Ovary (tissue), 9 donors: ENCODE measurements around the gene NSMCE1. TPM values are rescaled to one million over a fixed set of nuclear protein-coding genes. Genes with fewer than 3 reads are reported as not detected.

Experiments
- DNase-seq, 5 donors: peaks; one replicate each; pipeline ENCODE4 v3.0.0-alpha.2; 2019 to 2020
- H3K27ac ChIP-seq, 2 donors: fragments of 200-600 bp; one replicate each; pipeline versions ENCODE4 v1.5.1 to v1.8.0; 2019 to 2022
- H3K27me3 ChIP-seq: fragments of 200-600 bp; one replicate; pipeline ENCODE4 v1.8.0; 2022
- H3K36me3 ChIP-seq: fragments of 200-600 bp; sonication (generic); one replicate; pipeline ENCODE4 v1.5.1; 2019
- H3K4me1 ChIP-seq: one replicate; pipeline ENCODE4 v1.8.1; 2013; ENCODE audit warnings: mild to moderate bottlenecking, moderate library complexity; ENCODE audit not compliant: insufficient read depth
- H3K4me3 ChIP-seq: fragments of 200-600 bp; sonication (generic); one replicate; pipeline ENCODE4 v1.5.1; 2017
- H3K9me3 ChIP-seq, 2 donors: fragments of 200-600 bp in 1 of 2; sonication (generic) in 1 of 2; one replicate each; pipeline versions ENCODE4 v1.5.1 to v1.8.1; 2013 to 2019; ENCODE audit warnings: mild to moderate bottlenecking in 1 of 2, moderate library complexity in 1 of 2
- EP300 ChIP-seq: sonication (generic); formaldehyde crosslinking; IDR thresholded peaks from one replicate; pipeline ENCODE4 v1.6.1; 2017; ENCODE audit warnings: antibody characterized with exemption
- POLR2A ChIP-seq: fragments of 450-650 bp; IDR thresholded peaks from one replicate; pipeline ENCODE4 v1.6.1; 2017; ENCODE audit warnings: antibody characterized with exemption, mild to moderate bottlenecking, moderate library complexity
- WGBS, 3 donors: extraction: QIAGEN DNeasy Blood & Tissue Kit in 1 of 3; methylation state at CpG; one replicate each; pipeline versions ENCODE4 v1.1.5 to v1.1.7; 2013 to 2017; 5-methylcytosine and 5-hydroxymethylcytosine counted together
- intact Hi-C, 4 donors: fragments of 100-400 bp; cut with DNase I; formaldehyde crosslinking; loops; one replicate each; pipeline versions ENCODE4 v1.11.0 to v1.15.1; 2022 to 2023
- polyA plus RNA-seq, 2 donors: library from polyadenylated mRNA; stranded (reverse); fragments of 200-250 nt in 1 of 2; fragments of 350-450 nt in 1 of 2; fragmentation: Illumina TruSeq in 1 of 2; extraction: RNeasy Lipid Tissue Mini Kit (QIAGEN cat#74804) in 1 of 2; gene quantifications; one replicate each; pipeline ENCODE4 v1.2.3, GENCODE V29; 2013 to 2014
- total RNA-seq, 7 donors: library from RNA; depleted of rRNA in 2 of 7; stranded (reverse); fragments of >200 nt in 2 of 7; fragmentation: NEBNext Ultra II Directional in 3 of 7; extraction: Animal tissue kit (Norgen Biotek cat#: 25700) in 3 of 7; gene quantifications; one replicate each; pipeline versions ENCODE4 v1.1.0 to v1.2.4, GENCODE V29; 2016 to 2023
- TF ChIP-seq, protein P1 (sequence below), 3 donors: fragments of 450-650 bp in 2 of 3; fragments of 200-600 bp in 1 of 3; IDR thresholded peaks; one replicate each; pipeline versions ENCODE4 v1.5.1 to v1.8.0; 2016 to 2022; ENCODE audit warnings: antibody characterized with exemption in 3 of 3, mild to moderate bottlenecking in 1 of 3
- donor health status: DM: no; HTN: no; CAD: no; lungs with moderate emphysema.
- donor health status: DM: no; HTN: no; CAD: no.
- donor health status: Bipolar disorder and iron deficiency.
- donor health status: DM: yes; HTN: yes; CAD: no.
- donor health status: DM: no; HTN: no; CAD: no.
- donor health status: DM: yes; HTN: yes; CAD: no.

NSMCE1 gene
- total and polyA plus RNA-seq, 9 donors, result 19.8 to 68.4 (median 51.2) TPM

DNA sequence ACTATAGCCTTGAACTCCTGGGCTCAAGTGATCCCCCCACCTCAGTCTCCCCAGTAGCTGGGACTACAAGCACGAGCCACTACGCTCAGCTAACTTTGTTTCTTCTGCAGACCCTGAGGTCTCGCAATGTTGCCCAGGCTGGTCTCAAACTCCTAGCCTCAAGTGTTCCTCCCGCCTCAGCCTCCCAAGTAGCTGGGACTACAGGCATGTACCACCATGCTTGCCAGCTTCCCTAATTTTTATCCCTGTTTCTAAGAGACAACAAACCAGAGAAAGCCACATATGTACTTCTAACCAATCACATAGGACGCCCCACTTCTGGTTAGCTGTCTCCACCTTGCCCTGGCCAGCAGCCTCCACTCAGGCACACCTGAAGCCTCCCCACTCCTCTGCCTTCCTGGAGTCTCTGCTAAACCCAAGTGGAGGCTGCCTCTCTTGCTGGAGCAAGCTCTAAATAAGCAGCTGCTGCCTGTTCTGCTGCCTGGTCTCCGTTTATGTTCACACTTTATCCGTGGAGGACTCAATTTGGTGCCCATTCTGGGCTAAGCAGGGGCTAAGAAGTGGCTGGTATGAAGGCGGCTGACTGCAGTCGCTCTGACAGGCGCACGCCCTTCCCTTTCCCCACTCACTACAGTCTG, 24.7 kb downstream of the NSMCE1 start:
- Histone ChIP-seq H3K4me1 (peaks cover 30% of the 10 kb centered on the region), H3K36me3 (no peaks in the 10 kb centered on the region), H3K27me3 (no peaks in the 10 kb centered on the region), H3K9me3 (no peaks in the 10 kb centered on the region), H3K4me3 (no peak overlapping the region), H3K27ac (peak overlapping the region in 1 of 2 donors; percentile 10)
- intact Hi-C loops, result no loop called here
- TF ChIP-seq, protein P1, sequence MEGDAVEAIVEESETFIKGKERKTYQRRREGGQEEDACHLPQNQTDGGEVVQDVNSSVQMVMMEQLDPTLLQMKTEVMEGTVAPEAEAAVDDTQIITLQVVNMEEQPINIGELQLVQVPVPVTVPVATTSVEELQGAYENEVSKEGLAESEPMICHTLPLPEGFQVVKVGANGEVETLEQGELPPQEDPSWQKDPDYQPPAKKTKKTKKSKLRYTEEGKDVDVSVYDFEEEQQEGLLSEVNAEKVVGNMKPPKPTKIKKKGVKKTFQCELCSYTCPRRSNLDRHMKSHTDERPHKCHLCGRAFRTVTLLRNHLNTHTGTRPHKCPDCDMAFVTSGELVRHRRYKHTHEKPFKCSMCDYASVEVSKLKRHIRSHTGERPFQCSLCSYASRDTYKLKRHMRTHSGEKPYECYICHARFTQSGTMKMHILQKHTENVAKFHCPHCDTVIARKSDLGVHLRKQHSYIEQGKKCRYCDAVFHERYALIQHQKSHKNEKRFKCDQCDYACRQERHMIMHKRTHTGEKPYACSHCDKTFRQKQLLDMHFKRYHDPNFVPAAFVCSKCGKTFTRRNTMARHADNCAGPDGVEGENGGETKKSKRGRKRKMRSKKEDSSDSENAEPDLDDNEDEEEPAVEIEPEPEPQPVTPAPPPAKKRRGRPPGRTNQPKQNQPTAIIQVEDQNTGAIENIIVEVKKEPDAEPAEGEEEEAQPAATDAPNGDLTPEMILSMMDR (IDR thresholded peaks at IDR 0.05), result no peak
- TF ChIP-seq EP300, result no peak
- no peak for TF ChIP-seq POLR2A
- WGBS, 3 donors, result 85 to 91% (median 87%) methylated on average over 11 of the region's 11 CpGs
- DNase-seq, result peak in 1 of 5 donors; percentile 10

DNA sequence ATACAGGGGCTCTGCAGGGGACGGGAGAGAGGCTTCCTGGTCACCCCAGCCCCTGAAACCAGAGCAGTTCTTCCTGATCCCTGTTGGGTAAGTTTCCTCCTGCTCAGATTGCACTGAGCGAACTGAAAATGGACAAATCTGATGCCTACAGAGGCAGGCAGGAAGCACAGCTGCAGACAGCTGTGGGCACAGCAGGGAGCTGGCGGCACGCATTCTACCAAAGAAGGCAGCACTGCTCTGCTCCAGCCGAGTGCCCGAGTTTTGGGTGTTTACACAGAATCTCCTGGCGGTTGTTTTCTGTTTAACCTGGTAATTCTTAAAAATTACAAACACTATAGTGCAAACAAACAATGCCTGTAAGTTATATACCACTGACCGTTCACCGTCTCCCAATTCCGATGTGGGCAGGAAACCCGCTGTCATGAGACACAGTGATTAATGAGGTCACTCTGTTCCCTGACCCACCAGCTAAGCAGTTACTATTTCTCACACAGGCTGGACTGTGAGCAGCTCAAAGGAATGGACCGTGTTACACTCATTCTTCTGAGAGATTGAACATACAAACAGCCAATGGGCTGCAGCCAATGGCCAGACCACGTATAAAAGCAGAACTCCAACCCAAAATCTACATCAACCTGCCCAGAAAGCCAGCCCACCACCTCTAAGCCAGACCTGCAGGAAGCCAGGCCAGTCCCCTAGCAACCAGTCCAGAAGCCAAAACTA, 25.5 kb downstream of the NSMCE1 start:
- intact Hi-C loops, result no loop called here
- TF ChIP-seq, protein P1 (IDR thresholded peaks at IDR 0.05), result no peak
- TF ChIP-seq POLR2A, result no peak
- no peak for TF ChIP-seq EP300
- Histone ChIP-seq H3K9me3 (no peaks in the 10 kb centered on the region), H3K27ac (peak overlapping the region in 1 of 2 donors; percentile 10), H3K4me1 (peaks cover 33% of the 10 kb centered on the region), H3K27me3 (no peaks in the 10 kb centered on the region), H3K4me3 (no peak overlapping the region), H3K36me3 (no peaks in the 10 kb centered on the region)
- WGBS, 3 donors, result 3 to 7% (median 4%) methylated on average over 13 of the region's 13 CpGs
- DNase-seq, result peak in 2 of 5 donors; percentile 25 to 62

DNA sequence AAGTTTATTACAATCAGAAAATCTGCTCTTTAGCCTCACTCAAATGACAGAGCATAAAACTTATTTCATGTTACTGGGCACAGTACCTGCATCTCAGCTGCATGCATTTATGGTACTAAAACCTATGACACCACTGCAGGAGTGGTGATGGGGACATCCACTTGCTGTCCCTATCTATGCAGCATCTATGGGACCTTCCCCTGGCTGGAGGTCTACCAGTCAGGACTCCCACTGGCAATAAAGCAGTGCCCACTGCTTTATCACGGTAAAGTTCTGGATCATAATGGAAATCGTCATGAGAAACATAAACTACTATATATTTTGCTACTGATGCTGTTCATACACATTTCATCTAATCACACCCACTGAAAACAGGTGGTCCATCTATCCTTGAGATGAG, 26.2 kb downstream of the NSMCE1 start:
- Histone ChIP-seq H3K4me1 (peaks cover 34% of the 10 kb centered on the region), H3K27me3 (no peaks in the 10 kb centered on the region), H3K4me3 (no peak overlapping the region), H3K36me3 (no peaks in the 10 kb centered on the region), H3K9me3 (no peaks in the 10 kb centered on the region), H3K27ac (no peak overlapping the region)
- intact Hi-C loops, result no loop called here
- WGBS, 3 donors, result 30 to 33% (median 30%) methylated on average over 2 of the region's 2 CpGs
- DNase-seq, result peak in 1 of 5 donors; percentile 2
- no peak for TF ChIP-seq POLR2A
- TF ChIP-seq, protein P1 (IDR thresholded peaks at IDR 0.05), result no peak
- TF ChIP-seq EP300, result no peak

DNA sequence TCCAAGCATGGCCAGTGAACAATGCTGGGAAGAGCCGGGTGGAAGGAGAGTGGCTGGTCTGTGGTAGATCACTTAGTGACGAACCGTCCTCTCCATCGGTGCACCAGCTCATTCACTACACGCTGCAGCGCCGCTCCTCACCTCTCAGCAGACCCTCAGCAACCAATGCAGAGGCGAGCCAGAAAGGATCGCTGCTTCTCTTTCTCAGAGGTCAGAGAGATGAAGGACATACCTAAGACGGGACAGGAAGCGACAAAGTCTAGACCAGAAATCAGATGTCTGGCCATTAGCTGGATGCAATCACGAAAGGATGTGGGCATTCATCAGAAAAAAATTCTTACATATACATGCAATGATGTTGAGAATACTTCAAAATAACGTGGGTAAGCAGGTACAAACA, 26.9 kb downstream of the NSMCE1 start:
- Histone ChIP-seq H3K9me3 (no peaks in the 10 kb centered on the region), H3K27ac (no peak overlapping the region), H3K36me3 (no peaks in the 10 kb centered on the region), H3K27me3 (no peaks in the 10 kb centered on the region), H3K4me3 (no peak overlapping the region), H3K4me1 (peaks cover 34% of the 10 kb centered on the region)
- DNase-seq, result peak in 1 of 5 donors; percentile 6
- TF ChIP-seq EP300 (no peak), POLR2A (no peak)
- TF ChIP-seq, protein P1 (IDR thresholded peaks at IDR 0.05), result no peak
- intact Hi-C loops, result no loop called here
- WGBS, 3 donors, result 66 to 78% (median 76%) methylated on average over 13 of the region's 13 CpGs
